Astrocyte (in vitro differentiated cells and primary cell): ENCODE results near the gene TTYH2. TPM values are rescaled to one million over a fixed set of nuclear protein-coding genes. Genes with fewer than 3 reads are reported as not detected.
A peak's percentile ranks its signal among the peaks of the same experiment; 100 is the strongest.

Experiments used
- DNase-seq: peaks from one replicate; pipeline ENCODE4 v3.0.0-alpha.2; 2010; ENCODE audit warnings: low read depth
- FAIRE-seq: peaks from 2 replicates; lab custom pipeline; 2011; peaks lifted over from hg19 to GRCh38; lab: Jason Lieb, UNC
- H2AFZ ChIP-seq: 2 replicates; pipeline ENCODE4 v1.6.0; 2012; ENCODE audit warnings: low read depth, low read length, inconsistent platforms
- H3K27ac ChIP-seq: 2 replicates; pipeline ENCODE4 v1.5.1; 2011; ENCODE audit warnings: low read depth, low read length, inconsistent platforms
- H3K27me3 ChIP-seq: 2 replicates; pipeline ENCODE4 v1.6.0; 2011; ENCODE audit warnings: low read length, inconsistent platforms; ENCODE audit not compliant: insufficient read depth
- H3K36me3 ChIP-seq: 2 replicates; pipeline ENCODE4 v1.5.1; 2011; ENCODE audit warnings: low read length, inconsistent platforms; ENCODE audit not compliant: insufficient read depth
- H3K4me1 ChIP-seq: 2 replicates; pipeline ENCODE4 v1.5.1; 2011; ENCODE audit warnings: low read length, inconsistent platforms; ENCODE audit not compliant: insufficient read depth
- H3K4me2 ChIP-seq: 2 replicates; pipeline ENCODE4 v1.6.0; 2012; ENCODE audit warnings: low read length, inconsistent platforms
- H3K4me3 ChIP-seq: 2 replicates; pipeline ENCODE4 v1.5.1; 2011; ENCODE audit warnings: low read depth, mild to moderate bottlenecking, low read length, inconsistent platforms; ENCODE audit not compliant: insufficient read depth
- H3K79me2 ChIP-seq: 2 replicates; pipeline ENCODE4 v1.6.0; 2012; ENCODE audit warnings: mild to moderate bottlenecking, low read length, inconsistent platforms; ENCODE audit not compliant: insufficient read depth
- H3K9ac ChIP-seq: 2 replicates; pipeline ENCODE4 v1.6.0; 2012; ENCODE audit warnings: mild to moderate bottlenecking, low read length, inconsistent platforms
- H3K9me3 ChIP-seq: 2 replicates; pipeline ENCODE4 v1.5.1; 2012; ENCODE audit warnings: low read depth, mild to moderate bottlenecking, low read length, inconsistent platforms; ENCODE audit not compliant: insufficient read depth
- H4K20me1 ChIP-seq: 2 replicates; pipeline ENCODE4 v1.6.0; 2012; ENCODE audit warnings: low read length, inconsistent platforms; ENCODE audit not compliant: insufficient read depth
- H3K27ac Mint-ChIP-seq: one replicate; pipeline ENCODE4 v1.8.0; 2021; ENCODE audit warnings: mild to moderate bottlenecking, mixed read lengths; ENCODE audit not compliant: unreplicated experiment
- H3K27me3 Mint-ChIP-seq: one replicate; pipeline ENCODE4 v1.8.0; 2021; ENCODE audit warnings: low read depth, mixed read lengths; ENCODE audit not compliant: unreplicated experiment
- H3K36me3 Mint-ChIP-seq: one replicate; pipeline ENCODE4 v1.8.0; 2021; ENCODE audit warnings: low read depth, mixed read lengths; ENCODE audit not compliant: unreplicated experiment
- H3K4me1 Mint-ChIP-seq: one replicate; pipeline ENCODE4 v1.8.0; 2021; ENCODE audit warnings: low read depth, mixed read lengths; ENCODE audit not compliant: unreplicated experiment
- H3K4me3 Mint-ChIP-seq: one replicate; pipeline ENCODE4 v1.8.0; 2021; ENCODE audit warnings: mild to moderate bottlenecking, moderate library complexity, mixed read lengths; ENCODE audit not compliant: unreplicated experiment
- H3K9me3 Mint-ChIP-seq: one replicate; pipeline ENCODE4 v1.8.0; 2021; ENCODE audit warnings: mild to moderate bottlenecking, mixed read lengths; ENCODE audit not compliant: unreplicated experiment
- EZH2 ChIP-seq: IDR thresholded peaks from 2 replicates; pipeline ENCODE4 v1.6.1; 2012; ENCODE audit warnings: mild to moderate bottlenecking, low read length, inconsistent platforms; ENCODE audit not compliant: insufficient read depth
- total RNA-seq: library from RNA; stranded (reverse); gene quantifications from 2 replicates; pipeline ENCODE4 v1.2.1, GENCODE V29; 2021
- TF ChIP-seq, protein P1 (sequence below): IDR thresholded peaks from 2 replicates; pipeline ENCODE4 v1.5.1; 2011; ENCODE audit warnings: low read depth, mild to moderate bottlenecking, inconsistent platforms, low read length, moderate library complexity; ENCODE audit not compliant: insufficient read depth

TTYH2 gene
- total RNA-seq, 1 donor from 2014 or later, result 8.0 TPM

DNA sequence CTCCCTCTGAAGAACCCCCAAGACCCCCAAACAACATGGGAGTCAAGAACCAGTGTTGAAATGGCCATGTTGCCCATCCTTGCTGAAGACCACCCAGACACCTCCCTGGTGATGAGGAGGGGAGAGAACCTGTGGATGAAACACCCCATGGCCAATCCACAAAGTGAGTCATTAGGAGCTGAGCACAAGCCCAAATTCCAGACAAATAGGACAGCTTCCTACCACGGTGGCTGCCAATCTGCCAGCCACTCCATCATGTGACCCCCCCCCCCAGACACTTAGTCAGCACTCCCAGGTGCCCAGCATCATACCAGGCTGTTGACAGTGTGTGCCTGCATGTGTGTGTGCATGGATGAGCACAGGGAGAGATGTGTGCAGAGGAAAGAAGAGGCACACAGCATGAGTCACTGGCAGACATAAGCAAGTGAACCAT lies 36.3 kb upstream of the TTYH2 start:
- Histone ChIP-seq H2AFZ (no peak overlapping the region), H3K9me3 (no peaks in the 10 kb centered on the region), H3K36me3 (no peaks in the 10 kb centered on the region), H3K79me2 (no peaks in the 10 kb centered on the region), H3K27me3 (peaks cover 7% of the 10 kb centered on the region), H3K4me2 (no peak overlapping the region), H3K27ac (no peak overlapping the region), H3K9ac (no peak overlapping the region), H3K4me3 (no peak overlapping the region), H4K20me1 (no peaks in the 10 kb centered on the region), H3K4me1 (peaks cover 4% of the 10 kb centered on the region)
- Mint-ChIP-seq H3K9me3 (no peaks in the 10 kb centered on the region), H3K36me3 (no peaks in the 10 kb centered on the region), H3K27ac (peak overlapping the region; percentile 84), H3K27me3 (peaks cover 42% of the 10 kb centered on the region), H3K4me3 (no peak overlapping the region), H3K4me1 (peaks cover 8% of the 10 kb centered on the region)
- DNase-seq (peak; percentile 21), FAIRE-seq (no peak)
- TF ChIP-seq, protein P1, sequence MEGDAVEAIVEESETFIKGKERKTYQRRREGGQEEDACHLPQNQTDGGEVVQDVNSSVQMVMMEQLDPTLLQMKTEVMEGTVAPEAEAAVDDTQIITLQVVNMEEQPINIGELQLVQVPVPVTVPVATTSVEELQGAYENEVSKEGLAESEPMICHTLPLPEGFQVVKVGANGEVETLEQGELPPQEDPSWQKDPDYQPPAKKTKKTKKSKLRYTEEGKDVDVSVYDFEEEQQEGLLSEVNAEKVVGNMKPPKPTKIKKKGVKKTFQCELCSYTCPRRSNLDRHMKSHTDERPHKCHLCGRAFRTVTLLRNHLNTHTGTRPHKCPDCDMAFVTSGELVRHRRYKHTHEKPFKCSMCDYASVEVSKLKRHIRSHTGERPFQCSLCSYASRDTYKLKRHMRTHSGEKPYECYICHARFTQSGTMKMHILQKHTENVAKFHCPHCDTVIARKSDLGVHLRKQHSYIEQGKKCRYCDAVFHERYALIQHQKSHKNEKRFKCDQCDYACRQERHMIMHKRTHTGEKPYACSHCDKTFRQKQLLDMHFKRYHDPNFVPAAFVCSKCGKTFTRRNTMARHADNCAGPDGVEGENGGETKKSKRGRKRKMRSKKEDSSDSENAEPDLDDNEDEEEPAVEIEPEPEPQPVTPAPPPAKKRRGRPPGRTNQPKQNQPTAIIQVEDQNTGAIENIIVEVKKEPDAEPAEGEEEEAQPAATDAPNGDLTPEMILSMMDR, result no peak
- TF ChIP-seq EZH2, result no peak

DNA sequence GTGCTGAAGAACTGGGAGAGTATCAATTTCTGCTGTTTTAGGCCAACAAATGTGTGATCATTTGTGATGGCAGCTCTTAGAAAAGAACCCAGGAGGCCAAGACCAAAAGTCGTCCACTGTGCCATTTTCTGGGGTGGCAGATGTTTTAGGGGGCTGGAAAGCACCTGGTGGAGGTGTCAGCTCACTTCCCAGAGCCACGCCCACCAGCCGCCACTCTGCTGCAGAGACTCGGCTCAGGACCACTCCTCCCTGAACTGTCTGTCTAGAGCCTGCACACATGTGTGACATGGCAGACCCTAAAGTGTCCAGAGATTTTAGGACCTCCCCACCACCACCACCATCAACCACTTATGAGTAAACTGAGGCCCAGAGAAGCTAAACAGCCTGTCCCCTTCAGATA lies 33.8 kb upstream of the TTYH2 start:
- H3K4me3 ChIP-seq, result no peak overlapping the region
- peaks cover 7% of the 10 kb centered on the region for H3K27me3 ChIP-seq
- H3K27me3 Mint-ChIP-seq, result peaks cover 36% of the 10 kb centered on the region
- H3K4me2 ChIP-seq, result no peak overlapping the region
- no peaks in the 10 kb centered on the region for H3K9me3 ChIP-seq
- H3K27ac ChIP-seq, result no peak overlapping the region
- no peaks in the 10 kb centered on the region for H4K20me1 ChIP-seq
- no peak overlapping the region for H3K4me3 Mint-ChIP-seq
- TF ChIP-seq, protein P1, result no peak
- TF ChIP-seq EZH2, result no peak
- FAIRE-seq (no peak), DNase-seq (no peak)
- H3K36me3 Mint-ChIP-seq, result no peaks in the 10 kb centered on the region
- no peaks in the 10 kb centered on the region for H3K36me3 ChIP-seq
- H3K79me2 ChIP-seq, result no peaks in the 10 kb centered on the region
- no peak overlapping the region for H3K9ac ChIP-seq
- H3K9me3 Mint-ChIP-seq, result no peaks in the 10 kb centered on the region
- H3K4me1 Mint-ChIP-seq, result peaks cover 8% of the 10 kb centered on the region
- no peak overlapping the region for H3K27ac Mint-ChIP-seq
- no peak overlapping the region for H2AFZ ChIP-seq
- H3K4me1 ChIP-seq, result peaks cover 4% of the 10 kb centered on the region

GRCh38 chr17:74180336-74180735 lies 33.0 kb upstream of the TTYH2 start:
- H3K27ac Mint-ChIP-seq, result no peak overlapping the region
- no peaks in the 10 kb centered on the region for H3K36me3 Mint-ChIP-seq
- Histone ChIP-seq H3K9me3 (no peaks in the 10 kb centered on the region), H3K79me2 (no peaks in the 10 kb centered on the region), H3K4me3 (no peak overlapping the region), H2AFZ (no peak overlapping the region), H3K36me3 (no peaks in the 10 kb centered on the region), H3K9ac (no peak overlapping the region), H3K27me3 (peaks cover 3% of the 10 kb centered on the region), H3K4me1 (peaks cover 4% of the 10 kb centered on the region), H3K27ac (no peak overlapping the region), H3K4me2 (no peak overlapping the region), H4K20me1 (no peaks in the 10 kb centered on the region)
- DNase-seq (no peak), FAIRE-seq (no peak)
- TF ChIP-seq EZH2, result no peak
- TF ChIP-seq, protein P1, result no peak
- H3K27me3 Mint-ChIP-seq, result peaks cover 29% of the 10 kb centered on the region
- H3K4me3 Mint-ChIP-seq, result no peak overlapping the region
- H3K4me1 Mint-ChIP-seq, result peaks cover 8% of the 10 kb centered on the region
- H3K9me3 Mint-ChIP-seq, result no peaks in the 10 kb centered on the region
